ENCODE measurements around the gene DNAJC25. TPM values are rescaled to one million over a fixed set of nuclear protein-coding genes. Genes with fewer than 3 reads are reported as not detected.
"Not testable (repeated sequence)": the region's sequence is repeated elsewhere in the genome, so short reads cannot be mapped to it uniquely, and the experiment has no call there.

DNAJC25 gene
- total RNA-seq, 1 donor: 8.3 TPM

GRCh38 chr9:111615928-111616327 is 15.2 kb upstream of the DNAJC25 start:
- Histone ChIP-seq H3K9me3 (ENCODE audit: low read depth, low read length) (no peaks in the 10 kb centered on the region), H3K4me2 (ENCODE audit: insufficient read depth, low read length) (no peak overlapping the region), H3K27me3 (ENCODE audit: insufficient read depth, low read length) (peaks cover 16% of the 10 kb centered on the region), H3K4me3 (ENCODE audit: insufficient read depth, low read length) (no peak overlapping the region), H2AFZ (ENCODE audit: low read length) (no peak overlapping the region), H3K79me2 (ENCODE audit: insufficient read depth, low read length) (no peaks in the 10 kb centered on the region), H3K27ac (ENCODE audit: low read depth, low read length) (no peak overlapping the region), H3K4me1 (ENCODE audit: insufficient read depth, low read length) (no peaks in the 10 kb centered on the region), H4K20me1 (ENCODE audit: insufficient read depth, low read length) (no peaks in the 10 kb centered on the region), H3K36me3 (ENCODE audit: insufficient read depth, low read length) (no peaks in the 10 kb centered on the region)
- TF ChIP-seq CTCF (IDR thresholded peaks at IDR 0.05; ENCODE audit: extremely low read depth, low read depth, low read length): no peak
- DNase-seq (ENCODE audit: insufficient read length, low spot score, missing footprints): no peak

- H3K4me2 ChIP-seq (ENCODE audit: insufficient read depth, low read length); H3K36me3 ChIP-seq (ENCODE audit: insufficient read depth, low read length); H2AFZ ChIP-seq (ENCODE audit: low read length); DNase-seq (ENCODE audit: insufficient read length, low spot score, missing footprints); H3K4me1 ChIP-seq (ENCODE audit: insufficient read depth, low read length); H3K27ac ChIP-seq (ENCODE audit: low read depth, low read length); H3K9me3 ChIP-seq (ENCODE audit: low read depth, low read length); H4K20me1 ChIP-seq (ENCODE audit: insufficient read depth, low read length); H3K79me2 ChIP-seq (ENCODE audit: insufficient read depth, low read length); H3K4me3 ChIP-seq (ENCODE audit: insufficient read depth, low read length): not testable (repeated sequence)
- H3K27me3 ChIP-seq (ENCODE audit: insufficient read depth, low read length): peaks cover 16% of the 10 kb centered on the region
Observed at GRCh38 chr9:111617349-111617748, 13.8 kb upstream of the DNAJC25 start.

- no peak overlapping the region for H2AFZ ChIP-seq (ENCODE audit: low read length)
- no peaks in the 10 kb centered on the region for H4K20me1 ChIP-seq (ENCODE audit: insufficient read depth, low read length)
- no peak overlapping the region for H3K27ac ChIP-seq (ENCODE audit: low read depth, low read length)
- H3K36me3 ChIP-seq (ENCODE audit: insufficient read depth, low read length): no peaks in the 10 kb centered on the region
- no peak overlapping the region for H3K4me3 ChIP-seq (ENCODE audit: insufficient read depth, low read length)
- H3K79me2 ChIP-seq (ENCODE audit: insufficient read depth, low read length): no peaks in the 10 kb centered on the region
- peaks cover 10% of the 10 kb centered on the region for H3K4me1 ChIP-seq (ENCODE audit: insufficient read depth, low read length)
- peak; percentile 88 for TF ChIP-seq CTCF (IDR thresholded peaks at IDR 0.05; ENCODE audit: extremely low read depth, low read depth, low read length)
- H3K27me3 ChIP-seq (ENCODE audit: insufficient read depth, low read length): no peaks in the 10 kb centered on the region
- H3K9me3 ChIP-seq (ENCODE audit: low read depth, low read length): no peaks in the 10 kb centered on the region
- peak; percentile 92 for DNase-seq (ENCODE audit: insufficient read length, low spot score, missing footprints)
- H3K4me2 ChIP-seq (ENCODE audit: insufficient read depth, low read length): peak overlapping the region; percentile 20
Observed at GRCh38 chr9:111621895-111622480, 9.1 kb upstream of the DNAJC25 start.

- Histone ChIP-seq H3K4me3 (ENCODE audit: insufficient read depth, low read length) (no peak overlapping the region), H3K79me2 (ENCODE audit: insufficient read depth, low read length) (no peaks in the 10 kb centered on the region), H2AFZ (ENCODE audit: low read length) (no peak overlapping the region), H3K4me1 (ENCODE audit: insufficient read depth, low read length) (peaks cover 10% of the 10 kb centered on the region), H3K4me2 (ENCODE audit: insufficient read depth, low read length) (peak overlapping the region; percentile 20), H3K9me3 (ENCODE audit: low read depth, low read length) (no peaks in the 10 kb centered on the region), H3K27me3 (ENCODE audit: insufficient read depth, low read length) (no peaks in the 10 kb centered on the region), H3K36me3 (ENCODE audit: insufficient read depth, low read length) (no peaks in the 10 kb centered on the region), H4K20me1 (ENCODE audit: insufficient read depth, low read length) (no peaks in the 10 kb centered on the region), H3K27ac (ENCODE audit: low read depth, low read length) (no peak overlapping the region)
- no peak for TF ChIP-seq CTCF (IDR thresholded peaks at IDR 0.05; ENCODE audit: extremely low read depth, low read depth, low read length)
- peak; percentile 86 for DNase-seq (ENCODE audit: insufficient read length, low spot score, missing footprints)
Observed at GRCh38 chr9:111622626-111623025, 8.5 kb upstream of the DNAJC25 start.
